Measurements from ENCODE around the gene AGER.

AGER gene

GRCh38 chr6:32203426-32204267 is 19.6 kb upstream of the AGER start:
- no peak overlapping the region for H3K4me3 ChIP-seq (ENCODE audit: low read depth, low read length)
- no peak for TF ChIP-seq CTCF (IDR thresholded peaks at IDR 0.05; ENCODE audit: low read depth, low read length)
- no peak for DNase-seq
- no peaks in the 10 kb centered on the region for H3K36me3 ChIP-seq
- H3K9me3 ChIP-seq: no peaks in the 10 kb centered on the region
- no peaks in the 10 kb centered on the region for H3K4me1 ChIP-seq
- peaks cover 5% of the 10 kb centered on the region; the same call in 1 of the 2 replicates for H3K27me3 ChIP-seq

- no peak for TF ChIP-seq CTCF (IDR thresholded peaks at IDR 0.05; ENCODE audit: low read depth, low read length)
- Histone ChIP-seq H3K4me1 (no peaks in the 10 kb centered on the region), H3K36me3 (no peaks in the 10 kb centered on the region), H3K27me3 (peaks cover 5% of the 10 kb centered on the region; the same call in 1 of the 2 replicates), H3K4me3 (ENCODE audit: low read depth, low read length) (no peak overlapping the region), H3K9me3 (no peaks in the 10 kb centered on the region)
- no peak for DNase-seq
Measured at GRCh38 chr6:32202186-32202585, 18.1 kb upstream of the AGER start.

GRCh38 chr6:32200711-32201475 is 16.8 kb upstream of the AGER start:
- H3K9me3 ChIP-seq: no peaks in the 10 kb centered on the region
- H3K4me3 ChIP-seq (ENCODE audit: low read depth, low read length): no peak overlapping the region
- TF ChIP-seq CTCF (IDR thresholded peaks at IDR 0.05; ENCODE audit: low read depth, low read length): no peak

GRCh38 chr6:32198866-32199265 is 14.8 kb upstream of the AGER start:
- DNase-seq: no peak
- Histone ChIP-seq H3K36me3 (no peaks in the 10 kb centered on the region), H3K9me3 (no peaks in the 10 kb centered on the region), H3K4me1 (peaks cover 2% of the 10 kb centered on the region; the same call in 1 of the 2 replicates), H3K27me3 (no peaks in the 10 kb centered on the region), H3K4me3 (ENCODE audit: low read depth, low read length) (no peak overlapping the region)
- TF ChIP-seq CTCF (IDR thresholded peaks at IDR 0.05; ENCODE audit: low read depth, low read length): no peak

More at GRCh38 chr6:32200711-32201475, 16.8 kb upstream of the AGER start:
- no peak for DNase-seq
- Histone ChIP-seq H3K36me3 (no peaks in the 10 kb centered on the region), H3K4me1 (no peaks in the 10 kb centered on the region), H3K27me3 (peaks cover 5% of the 10 kb centered on the region; the same call in 1 of the 2 replicates)

GRCh38 chr6:32198345-32198696 is 14.3 kb upstream of the AGER start:
- Histone ChIP-seq H3K36me3 (no peaks in the 10 kb centered on the region), H3K27me3 (no peaks in the 10 kb centered on the region), H3K4me1 (peaks cover 2% of the 10 kb centered on the region; the same call in 1 of the 2 replicates), H3K4me3 (ENCODE audit: low read depth, low read length) (no peak overlapping the region), H3K9me3 (no peaks in the 10 kb centered on the region)
- no peak for DNase-seq
- no peak for TF ChIP-seq CTCF (IDR thresholded peaks at IDR 0.05; ENCODE audit: low read depth, low read length)
